Pancreas (tissue), 10 donors: Measurements from ENCODE around the gene MCC. TPM values are rescaled to one million over a fixed set of nuclear protein-coding genes. Genes with fewer than 3 reads are reported as not detected.

Experiments used
- ATAC-seq, 4 donors: fragments of 200-7000 bp; cut with Tn5 transposase; one replicate each; pipeline versions ENCODE4 v1.8.0 to v1.9.1; 2020; ENCODE audit warnings: mild to moderate bottlenecking in 4 of 4, moderate library complexity in 4 of 4
- DNase-seq, 6 donors: peaks; one replicate each; pipeline ENCODE4 v3.0.0-alpha.2; 2020
- FAIRE-seq: peaks from 2 replicates; lab custom pipeline; 2012; peaks lifted over from hg19 to GRCh38; lab: Jason Lieb, UNC
- H3K27ac ChIP-seq, 4 donors: fragments of 200-600 bp; sonication (generic); 1 replicate in 3 of 4; 2 replicates in 1 of 4; pipeline versions ENCODE4 v1.5.0 to v1.8.0; 2020
- H3K27me3 ChIP-seq, 4 donors: fragments of 200-600 bp; one replicate each; pipeline ENCODE4 v1.8.0; 2021
- H3K36me3 ChIP-seq, 3 donors: fragments of 200-600 bp; sonication (generic) in 1 of 3; one replicate each; pipeline versions ENCODE4 v1.5.0 to v1.8.0; 2020 to 2021
- H3K4me1 ChIP-seq, 3 donors: fragments of 200-600 bp; one replicate each; pipeline ENCODE4 v1.8.0; 2021
- H3K4me3 ChIP-seq, 4 donors: fragments of 200-600 bp; sonication (generic) in 2 of 4; one replicate each; pipeline versions ENCODE4 v1.5.0 to v1.8.0; 2020 to 2021
- H3K9me3 ChIP-seq, 4 donors: fragments of 200-600 bp; one replicate each; pipeline ENCODE4 v1.8.0; 2021
- WGBS, 2 donors: extraction: QIAGEN DNeasy Blood & Tissue Kit; methylation state at CpG; one replicate each; pipeline ENCODE4 v1.1.7; 2013; 5-methylcytosine and 5-hydroxymethylcytosine counted together
- intact Hi-C, 3 donors: fragments of 100-400 bp; cut with DNase I; formaldehyde crosslinking; loops; one replicate each; pipeline versions ENCODE4 v1.11.1 to v1.14.2; 2022
- polyA plus RNA-seq, 2 donors: library from polyadenylated mRNA; stranded (reverse); fragments of 200-250 nt; gene quantifications; one replicate each; pipeline ENCODE4 v1.2.3, GENCODE V29; 2013
- total RNA-seq, 6 donors: library from RNA; stranded (reverse); fragmentation: NEBNext Ultra II Directional in 4 of 6; extraction: Animal tissue kit (Norgen Biotek cat#: 25700) in 4 of 6; gene quantifications; one replicate each; pipeline versions ENCODE4 v1.2.1 to v1.2.4, GENCODE V29; 2021 to 2023
- TF ChIP-seq, protein P1 (sequence below), 4 donors: fragments of 200-600 bp; sonication (generic) in 3 of 4; IDR thresholded peaks; one replicate each; pipeline versions ENCODE4 v1.5.0 to v1.8.0; 2021; ENCODE audit warnings: antibody characterized with exemption in 4 of 4
- donor health status: healthy with polysubstance abuse.
- donor health status: DM: no; HTN: no; CAD: no; lungs with moderate emphysema.
- donor health status: DM: no; HTN: no; CAD: no.
- donor health status: control.
- donor health status: control.
- donor health status: Bipolar disorder and iron deficiency.
- donor health status: DM: yes; HTN: yes; CAD: no.
- donor health status: DM: no; HTN: no; CAD: no.
- donor health status: DM: no; HTN: no; CAD: no.
- donor health status: DM: yes; HTN: yes; CAD: no.

Gene MCC
- total and polyA plus RNA-seq, 8 donors: 1.3 to 8.3 (median 4.0) TPM

GRCh38 chr5:113271745-113272454 lies 216.4 kb downstream of the MCC start:
- no peak for FAIRE-seq
- intact Hi-C loops: no loop called here

DNA sequence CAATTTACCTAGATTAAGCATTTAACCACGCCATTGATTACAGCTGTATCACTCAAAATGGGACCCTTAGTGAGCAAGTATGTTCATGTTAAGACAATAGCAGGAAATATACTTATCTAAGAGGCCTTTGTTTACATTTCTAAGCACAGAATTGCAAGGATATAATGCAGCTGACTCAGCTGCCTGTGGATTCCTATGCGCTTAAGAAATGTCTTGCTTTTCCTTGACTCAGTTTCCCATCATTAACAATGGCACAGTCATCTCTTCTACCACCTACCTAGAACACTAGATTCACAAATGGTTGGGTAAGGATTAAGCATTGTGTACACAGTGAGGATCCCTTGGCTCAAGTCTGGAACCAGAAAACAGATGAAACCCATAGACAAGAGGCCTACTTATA lies 217.2 kb downstream of the MCC start:
- H3K4me3 ChIP-seq: no peak overlapping the region
- H3K27me3 ChIP-seq: no peaks in the 10 kb centered on the region
- ATAC-seq: no peak
- no peak for FAIRE-seq
- no peaks in the 10 kb centered on the region for H3K9me3 ChIP-seq
- intact Hi-C loops: no loop called here
- DNase-seq: no peak
- H3K36me3 ChIP-seq: no peaks in the 10 kb centered on the region
- peaks cover 0 to 17% (median 0%) of the 10 kb centered on the region in 3 donors for H3K4me1 ChIP-seq
- 74 to 85% methylated on average over 2 of the region's 2 CpGs for WGBS, 2 donors
- H3K27ac ChIP-seq: no peak overlapping the region
- TF ChIP-seq, protein P1, sequence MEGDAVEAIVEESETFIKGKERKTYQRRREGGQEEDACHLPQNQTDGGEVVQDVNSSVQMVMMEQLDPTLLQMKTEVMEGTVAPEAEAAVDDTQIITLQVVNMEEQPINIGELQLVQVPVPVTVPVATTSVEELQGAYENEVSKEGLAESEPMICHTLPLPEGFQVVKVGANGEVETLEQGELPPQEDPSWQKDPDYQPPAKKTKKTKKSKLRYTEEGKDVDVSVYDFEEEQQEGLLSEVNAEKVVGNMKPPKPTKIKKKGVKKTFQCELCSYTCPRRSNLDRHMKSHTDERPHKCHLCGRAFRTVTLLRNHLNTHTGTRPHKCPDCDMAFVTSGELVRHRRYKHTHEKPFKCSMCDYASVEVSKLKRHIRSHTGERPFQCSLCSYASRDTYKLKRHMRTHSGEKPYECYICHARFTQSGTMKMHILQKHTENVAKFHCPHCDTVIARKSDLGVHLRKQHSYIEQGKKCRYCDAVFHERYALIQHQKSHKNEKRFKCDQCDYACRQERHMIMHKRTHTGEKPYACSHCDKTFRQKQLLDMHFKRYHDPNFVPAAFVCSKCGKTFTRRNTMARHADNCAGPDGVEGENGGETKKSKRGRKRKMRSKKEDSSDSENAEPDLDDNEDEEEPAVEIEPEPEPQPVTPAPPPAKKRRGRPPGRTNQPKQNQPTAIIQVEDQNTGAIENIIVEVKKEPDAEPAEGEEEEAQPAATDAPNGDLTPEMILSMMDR (IDR thresholded peaks at IDR 0.05): no peak

More at GRCh38 chr5:113271745-113272454, 216.4 kb downstream of the MCC start:
- no peaks in the 10 kb centered on the region for H3K27me3 ChIP-seq
- no peak overlapping the region for H3K4me3 ChIP-seq
- H3K9me3 ChIP-seq: no peaks in the 10 kb centered on the region
- H3K36me3 ChIP-seq: no peaks in the 10 kb centered on the region
- H3K27ac ChIP-seq: no peak overlapping the region
- H3K4me1 ChIP-seq: peaks cover 0 to 21% (median 0%) of the 10 kb centered on the region in 3 donors
- 82 to 89% methylated on average over 1 of the region's 1 CpG for WGBS, 2 donors
- DNase-seq: no peak
- ATAC-seq: no peak
- TF ChIP-seq, protein P1 (IDR thresholded peaks at IDR 0.05): no peak

DNA sequence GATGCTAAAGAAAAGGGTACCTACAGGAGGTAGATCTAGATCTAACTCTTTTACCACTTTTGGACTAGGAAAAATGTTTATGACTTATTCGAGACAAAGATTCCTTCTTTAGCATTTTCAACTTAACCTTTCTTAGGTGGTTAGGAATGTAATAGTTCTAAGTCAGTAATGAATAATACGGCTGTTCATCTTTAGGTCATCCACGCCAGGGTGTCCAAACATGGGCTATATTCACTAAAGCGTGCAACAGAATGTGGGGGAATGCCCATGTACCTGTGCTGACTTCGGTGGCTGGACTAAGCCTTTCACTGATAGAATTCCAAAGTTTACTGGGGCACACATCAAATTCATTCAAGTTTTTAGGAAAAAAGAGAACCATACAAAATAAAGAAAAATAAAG lies 218.2 kb downstream of the MCC start:
- DNase-seq (no peak), ATAC-seq (no peak), FAIRE-seq (no peak)
- H3K36me3 ChIP-seq: no peaks in the 10 kb centered on the region
- WGBS, 2 donors: 82 to 86% methylated on average over 5 of the region's 5 CpGs
- intact Hi-C loops: no loop called here
- no peak overlapping the region for H3K4me3 ChIP-seq
- TF ChIP-seq, protein P1 (IDR thresholded peaks at IDR 0.05): no peak
- peaks cover 0 to 8% (median 0%) of the 10 kb centered on the region in 3 donors for H3K4me1 ChIP-seq
- H3K9me3 ChIP-seq: no peaks in the 10 kb centered on the region
- no peak overlapping the region for H3K27ac ChIP-seq
- no peaks in the 10 kb centered on the region for H3K27me3 ChIP-seq

- intact Hi-C loops: no loop called here
- H3K9me3 ChIP-seq: no peaks in the 10 kb centered on the region
- TF ChIP-seq, protein P1 (IDR thresholded peaks at IDR 0.05): no peak
- FAIRE-seq (no peak), ATAC-seq (peak; percentile 48 to 79 (median 69)), DNase-seq (no peak)
- H3K27me3 ChIP-seq: no peaks in the 10 kb centered on the region
- no peak overlapping the region for H3K27ac ChIP-seq
- H3K4me3 ChIP-seq: no peak overlapping the region
- H3K36me3 ChIP-seq: no peaks in the 10 kb centered on the region
- peaks cover 0 to 3% (median 0%) of the 10 kb centered on the region in 3 donors for H3K4me1 ChIP-seq
- WGBS, 2 donors: 50 to 59% methylated on average over 4 of the region's 4 CpGs
Observed at GRCh38 chr5:113269023-113269997, 218.9 kb downstream of the MCC start.
